HEK293 (cell line): ENCODE results near the gene RYR2.

ENCODE experiments used
- BCL11A ChIP-seq: fragments of 450-650 bp; formaldehyde crosslinking; IDR thresholded peaks from 2 replicates; pipeline ENCODE4 v1.5.1; 2016; ENCODE audit warnings: low read depth, missing biosample characterization, missing genetic modification characterization
- BCL6B ChIP-seq: fragments of 450-650 bp; formaldehyde crosslinking; IDR thresholded peaks from 2 replicates; pipeline ENCODE4 v1.5.1; 2017; ENCODE audit warnings: missing biosample characterization, missing genetic modification characterization
- GLIS2 ChIP-seq: fragments of 450-650 bp; formaldehyde crosslinking; IDR thresholded peaks from 2 replicates; pipeline ENCODE4 v1.5.1; 2016; ENCODE audit warnings: missing biosample characterization, missing genetic modification characterization
- HOXC10 ChIP-seq: sonication (generic); formaldehyde crosslinking; IDR thresholded peaks from 2 replicates; pipeline ENCODE4 v1.8.1; 2023; ENCODE audit warnings: mild to moderate bottlenecking, missing genetic modification reagents
- INSM2 ChIP-seq: fragments of 450-650 bp; formaldehyde crosslinking; IDR thresholded peaks from 2 replicates; pipeline ENCODE4 v1.5.1; 2016; ENCODE audit warnings: missing biosample characterization, missing genetic modification characterization
- KLF8 ChIP-seq: fragments of 450-650 bp; formaldehyde crosslinking; IDR thresholded peaks from 2 replicates; pipeline ENCODE4 v1.5.1; 2016; ENCODE audit warnings: missing biosample characterization, missing genetic modification characterization
- OSR2 ChIP-seq: fragments of 450-650 bp; formaldehyde crosslinking; IDR thresholded peaks from 2 replicates; pipeline ENCODE4 v1.5.1; 2016; ENCODE audit warnings: missing biosample characterization, missing genetic modification characterization
- OVOL3 ChIP-seq: fragments of 450-650 bp; formaldehyde crosslinking; IDR thresholded peaks from 2 replicates; pipeline ENCODE4 v1.5.1; 2016; ENCODE audit warnings: missing biosample characterization, missing genetic modification characterization
- PATZ1 ChIP-seq: fragments of 450-650 bp; formaldehyde crosslinking; IDR thresholded peaks from 2 replicates; pipeline ENCODE4 v1.5.1; 2016; ENCODE audit warnings: missing biosample characterization, missing genetic modification characterization
- SCRT1 ChIP-seq: fragments of 450-650 bp; formaldehyde crosslinking; IDR thresholded peaks from 2 replicates; pipeline ENCODE4 v1.5.1; 2016; ENCODE audit warnings: missing biosample characterization, missing genetic modification characterization, borderline replicate concordance
- ZBTB17 ChIP-seq: fragments of 450-650 bp; formaldehyde crosslinking; IDR thresholded peaks from 2 replicates; pipeline ENCODE4 v1.5.1; 2016; ENCODE audit warnings: missing biosample characterization, missing genetic modification characterization
- ZEB2 ChIP-seq: fragments of 450-650 bp; formaldehyde crosslinking; IDR thresholded peaks from 2 replicates; pipeline ENCODE4 v1.5.1; 2016; ENCODE audit warnings: missing biosample characterization, missing genetic modification characterization
- ZFHX2 ChIP-seq: fragments of 450-650 bp; formaldehyde crosslinking; conservative IDR thresholded peaks from 2 replicates; pipeline ENCODE4 v1.5.1; 2016; ENCODE audit warnings: missing biosample characterization, missing genetic modification characterization
- ZNF132 ChIP-seq: fragments of 450-650 bp; formaldehyde crosslinking; IDR thresholded peaks from 2 replicates; pipeline ENCODE4 v1.5.1; 2017; ENCODE audit warnings: missing biosample characterization, missing genetic modification characterization, borderline replicate concordance
- ZNF138 ChIP-seq: fragments of 450-650 bp; formaldehyde crosslinking; IDR thresholded peaks from 2 replicates; pipeline ENCODE4 v1.5.1; 2016; ENCODE audit warnings: missing biosample characterization, missing genetic modification characterization, borderline replicate concordance
- ZNF148 ChIP-seq: fragments of 450-650 bp; formaldehyde crosslinking; IDR thresholded peaks from 2 replicates; pipeline ENCODE4 v1.5.0; 2017; ENCODE audit warnings: missing biosample characterization, missing genetic modification characterization, borderline replicate concordance
- ZNF16 ChIP-seq: fragments of 450-650 bp; formaldehyde crosslinking; IDR thresholded peaks from 2 replicates; pipeline ENCODE4 v1.5.1; 2016; ENCODE audit warnings: low read depth, missing biosample characterization, missing genetic modification characterization
- ZNF169 ChIP-seq: fragments of 450-650 bp; formaldehyde crosslinking; IDR thresholded peaks from 2 replicates; pipeline ENCODE4 v1.5.1; 2016; ENCODE audit warnings: missing biosample characterization, missing genetic modification characterization
- ZNF175 ChIP-seq: fragments of 450-650 bp; formaldehyde crosslinking; IDR thresholded peaks from 2 replicates; pipeline ENCODE4 v1.5.1; 2016; ENCODE audit warnings: missing biosample characterization, missing genetic modification characterization
- ZNF184 ChIP-seq: fragments of 450-650 bp; IDR thresholded peaks from 2 replicates; pipeline ENCODE4 v1.5.1; 2018; ENCODE audit warnings: missing biosample characterization, mild to moderate bottlenecking, missing genetic modification characterization
- ZNF19 ChIP-seq: fragments of 450-650 bp; formaldehyde crosslinking; IDR thresholded peaks from 2 replicates; pipeline ENCODE4; 2016; ENCODE audit warnings: missing biosample characterization, missing genetic modification characterization, low read depth
- ZNF221 ChIP-seq: fragments of 450-650 bp; formaldehyde crosslinking; IDR thresholded peaks from 2 replicates; pipeline ENCODE4 v1.5.1; 2017; ENCODE audit warnings: missing biosample characterization, missing genetic modification characterization, borderline replicate concordance
- ZNF24 ChIP-seq: fragments of 450-650 bp; formaldehyde crosslinking; IDR thresholded peaks from 2 replicates; pipeline ENCODE4 v1.5.1; 2016; ENCODE audit warnings: missing biosample characterization, missing genetic modification characterization
- ZNF248 ChIP-seq: fragments of 450-650 bp; formaldehyde crosslinking; IDR thresholded peaks from 2 replicates; pipeline ENCODE4 v1.5.1; 2017; ENCODE audit warnings: missing biosample characterization, missing genetic modification characterization
- ZNF26 ChIP-seq: fragments of 450-650 bp; formaldehyde crosslinking; IDR thresholded peaks from 2 replicates; pipeline ENCODE4 v1.5.1; 2016; ENCODE audit warnings: missing biosample characterization, missing genetic modification characterization
- ZNF311 ChIP-seq: fragments of 450-650 bp; formaldehyde crosslinking; IDR thresholded peaks from 2 replicates; pipeline ENCODE4 v1.5.1; 2017; ENCODE audit warnings: missing biosample characterization, missing genetic modification characterization, borderline replicate concordance
- ZNF335 ChIP-seq: fragments of 450-650 bp; formaldehyde crosslinking; conservative IDR thresholded peaks from 2 replicates; pipeline ENCODE4 v1.5.1; 2016; ENCODE audit warnings: missing biosample characterization, missing genetic modification characterization
- ZNF37A ChIP-seq: fragments of 450-650 bp; IDR thresholded peaks from 2 replicates; pipeline ENCODE4 v1.5.1; 2018; ENCODE audit warnings: missing biosample characterization, missing genetic modification characterization
- ZNF473 ChIP-seq: fragments of 450-650 bp; formaldehyde crosslinking; IDR thresholded peaks from 2 replicates; pipeline ENCODE4 v1.5.1; 2017; ENCODE audit warnings: missing biosample characterization, missing genetic modification characterization
- ZNF514 ChIP-seq: fragments of 450-650 bp; formaldehyde crosslinking; IDR thresholded peaks from 2 replicates; pipeline ENCODE4 v1.5.1; 2016; ENCODE audit warnings: missing biosample characterization, missing genetic modification characterization
- ZNF660 ChIP-seq: fragments of 450-650 bp; IDR thresholded peaks from 2 replicates; pipeline ENCODE4 v1.5.1; 2018; ENCODE audit warnings: missing biosample characterization, mild to moderate bottlenecking, missing genetic modification characterization
- ZNF704 ChIP-seq: fragments of 450-650 bp; formaldehyde crosslinking; IDR thresholded peaks from 2 replicates; pipeline ENCODE4 v1.5.1; 2016; ENCODE audit warnings: missing biosample characterization, missing genetic modification characterization

RYR2 gene

GRCh38 chr1:237005674-237006073, 36.3 kb upstream of the RYR2 start (continued):
- no peak for TF ChIP-seq HOXC10 (CRISPR knock-in tag)
- TF ChIP-seq GLIS2 (tag by site-specific recombination), result no peak
- no peak for TF ChIP-seq ZNF37A (tag by site-specific recombination)
- TF ChIP-seq PATZ1 (tag by site-specific recombination), result no peak
- TF ChIP-seq ZNF19 (tag by site-specific recombination), result no peak
- no peak for TF ChIP-seq ZNF16 (tag by site-specific recombination)
- TF ChIP-seq ZNF473, result 0 out of 2 replicates have a peak, but pooled peaks have one; percentile 27
- TF ChIP-seq ZNF311 (tag by site-specific recombination), result no peak
- peak; percentile 78 for TF ChIP-seq BCL6B (tag by site-specific recombination)
- 0 out of 2 replicates have a peak, but pooled peaks have one; percentile 68 for TF ChIP-seq ZNF132
- no peak for TF ChIP-seq OVOL3 (tag by site-specific recombination)
- peak; percentile 68; the same call in 1 of the 2 replicates for TF ChIP-seq ZNF148 (tag by site-specific recombination)
- TF ChIP-seq ZNF660 (tag by site-specific recombination), result peak; percentile 66; the same call in 1 of the 2 replicates
- no peak for TF ChIP-seq ZNF335 (tag by site-specific recombination)
- no peak for TF ChIP-seq OSR2 (tag by site-specific recombination)
- TF ChIP-seq ZNF184 (tag by site-specific recombination), result peak; percentile 78; the same call in 1 of the 2 replicates
- no peak for TF ChIP-seq ZBTB17 (tag by site-specific recombination)
- no peak for TF ChIP-seq ZNF169 (tag by site-specific recombination)
- no peak for TF ChIP-seq INSM2 (tag by site-specific recombination)
- no peak for TF ChIP-seq SCRT1 (tag by site-specific recombination)
- TF ChIP-seq KLF8 (tag by site-specific recombination), result no peak
- TF ChIP-seq ZNF514 (tag by site-specific recombination), result no peak; the same call in 1 of the 2 replicates
- TF ChIP-seq ZNF24 (tag by site-specific recombination), result no peak
- no peak for TF ChIP-seq ZNF704 (tag by site-specific recombination)
- no peak for TF ChIP-seq ZEB2 (tag by site-specific recombination)
- no peak for TF ChIP-seq ZNF138 (tag by site-specific recombination)
- no peak for TF ChIP-seq ZNF175 (tag by site-specific recombination)
- no peak for TF ChIP-seq ZFHX2 (tag by site-specific recombination)
- TF ChIP-seq ZNF221 (tag by site-specific recombination), result no peak
- no peak for TF ChIP-seq ZNF26 (tag by site-specific recombination)
- TF ChIP-seq ZNF248 (tag by site-specific recombination), result peak; percentile 78; the same call in 1 of the 2 replicates
- no peak for TF ChIP-seq BCL11A (tag by site-specific recombination)
